HS-27A (cell line): Measurements from ENCODE around the gene SLC25A22.

Source experiments
- DNase-seq: peaks from one replicate; pipeline ENCODE4 v3.0.0-alpha.2; 2012; ENCODE audit warnings: low read depth, missing footprints

SLC25A22 gene

GRCh38 chr11:803467-803742, 5.3 kb upstream of the SLC25A22 start:
- no peak for DNase-seq

GRCh38 chr11:802693-803466, 4.8 kb upstream of the SLC25A22 start:
- no peak for DNase-seq

- no peak for DNase-seq
Measured at GRCh38 chr11:802018-802617, 4.0 kb upstream of the SLC25A22 start.

GRCh38 chr11:801097-801780, 3.2 kb upstream of the SLC25A22 start:
- no peak for DNase-seq

- DNase-seq, result no peak
Measured at GRCh38 chr11:800473-800872, 2.4 kb upstream of the SLC25A22 start.

GRCh38 chr11:799641-800316, 1.7 kb upstream of the SLC25A22 start:
- DNase-seq, result no peak

- DNase-seq, result no peak
Measured at GRCh38 chr11:797296-798092, 587 bp downstream of the SLC25A22 start.

GRCh38 chr11:796565-797295, 1.4 kb downstream of the SLC25A22 start:
- no peak for DNase-seq

GRCh38 chr11:795634-796564, 2.2 kb downstream of the SLC25A22 start:
- DNase-seq, result no peak

- DNase-seq, result no peak
Measured at GRCh38 chr11:794766-795633, 3.1 kb downstream of the SLC25A22 start.

GRCh38 chr11:794013-794765, 3.9 kb downstream of the SLC25A22 start:
- DNase-seq, result no peak

GRCh38 chr11:793556-793955, 4.5 kb downstream of the SLC25A22 start:
- DNase-seq, result no peak

GRCh38 chr11:792873-793272, 5.2 kb downstream of the SLC25A22 start:
- DNase-seq, result no peak

- no peak for DNase-seq
Measured at GRCh38 chr11:792535-792821, 5.6 kb downstream of the SLC25A22 start.

GRCh38 chr11:791658-792534, 6.2 kb downstream of the SLC25A22 start:
- no peak for DNase-seq

- no peak for DNase-seq
Measured at GRCh38 chr11:790721-791564, 7.1 kb downstream of the SLC25A22 start.

- DNase-seq, result no peak
Measured at GRCh38 chr11:789943-790342, 8.1 kb downstream of the SLC25A22 start, which contains the start of gene CEND1. CEND1 (minus strand) TSS chr11:790090; CDS start chr11:788576, 1,514 bp downstream.
